ENCODE data around the gene TGFBR1.

The TGFBR1 gene

GRCh38 chr9:99183616-99184015 lies 78.7 kb downstream of the TGFBR1 start:
- Histone ChIP-seq H3K4me2 (ENCODE audit: low read length) (no peak overlapping the region), H4K20me1 (ENCODE audit: control insufficient read depth, insufficient read depth, low read depth, low read length) (no peaks in the 10 kb centered on the region), H3K9me3 (ENCODE audit: control insufficient read depth, insufficient read depth, low read length) (no peaks in the 10 kb centered on the region), H3K27me3 (ENCODE audit: control insufficient read depth, low read length) (no peaks in the 10 kb centered on the region), H3K4me3 (ENCODE audit: low read length) (no peak overlapping the region), H3K27ac (ENCODE audit: low read depth, low read length) (no peak overlapping the region), H3F3A (ENCODE audit: control insufficient read depth, insufficient read depth) (no peaks in the 10 kb centered on the region), H3K79me2 (ENCODE audit: control insufficient read depth, low read length) (no peaks in the 10 kb centered on the region), H3K36me3 (ENCODE audit: control insufficient read depth, low read length) (no peaks in the 10 kb centered on the region), H3K4me1 (ENCODE audit: control insufficient read depth, low read length) (peaks cover 58% of the 10 kb centered on the region), H3K9me2 (replicated peaks; ENCODE audit: control insufficient read depth, low read length) (no peaks in the 10 kb centered on the region)
- TF ChIP-seq EZH2phosphoT487 (IDR thresholded peaks at IDR 0.05; ENCODE audit: borderline replicate concordance, low read length) = no peak
- TF ChIP-seq, protein P1, sequence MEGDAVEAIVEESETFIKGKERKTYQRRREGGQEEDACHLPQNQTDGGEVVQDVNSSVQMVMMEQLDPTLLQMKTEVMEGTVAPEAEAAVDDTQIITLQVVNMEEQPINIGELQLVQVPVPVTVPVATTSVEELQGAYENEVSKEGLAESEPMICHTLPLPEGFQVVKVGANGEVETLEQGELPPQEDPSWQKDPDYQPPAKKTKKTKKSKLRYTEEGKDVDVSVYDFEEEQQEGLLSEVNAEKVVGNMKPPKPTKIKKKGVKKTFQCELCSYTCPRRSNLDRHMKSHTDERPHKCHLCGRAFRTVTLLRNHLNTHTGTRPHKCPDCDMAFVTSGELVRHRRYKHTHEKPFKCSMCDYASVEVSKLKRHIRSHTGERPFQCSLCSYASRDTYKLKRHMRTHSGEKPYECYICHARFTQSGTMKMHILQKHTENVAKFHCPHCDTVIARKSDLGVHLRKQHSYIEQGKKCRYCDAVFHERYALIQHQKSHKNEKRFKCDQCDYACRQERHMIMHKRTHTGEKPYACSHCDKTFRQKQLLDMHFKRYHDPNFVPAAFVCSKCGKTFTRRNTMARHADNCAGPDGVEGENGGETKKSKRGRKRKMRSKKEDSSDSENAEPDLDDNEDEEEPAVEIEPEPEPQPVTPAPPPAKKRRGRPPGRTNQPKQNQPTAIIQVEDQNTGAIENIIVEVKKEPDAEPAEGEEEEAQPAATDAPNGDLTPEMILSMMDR (IDR thresholded peaks at IDR 0.05; ENCODE audit: low read depth, low read length, poor library complexity, severe bottlenecking) = no peak

DNA sequence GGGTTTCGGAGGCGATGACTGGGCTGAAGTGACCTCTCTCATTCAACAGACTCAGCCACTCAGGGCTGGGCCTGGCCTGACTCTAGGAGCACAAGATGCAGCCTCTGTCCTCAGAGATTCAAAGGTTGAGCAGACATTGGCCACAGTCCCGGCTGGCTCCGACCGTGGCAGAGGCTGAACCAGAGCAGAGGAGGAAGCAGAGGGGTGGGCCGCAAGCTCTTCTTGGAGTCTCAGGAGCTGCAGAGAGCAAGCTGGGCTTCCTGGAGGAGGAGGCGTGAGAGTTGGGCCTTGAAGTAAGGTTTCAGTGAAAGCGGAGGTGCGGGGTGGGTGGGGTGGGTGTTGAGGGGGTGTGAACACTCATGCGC lies 79.2 kb downstream of the TGFBR1 start:
- TF ChIP-seq, protein P1 (IDR thresholded peaks at IDR 0.05; ENCODE audit: low read depth, low read length, poor library complexity, severe bottlenecking) = no peak
- TF ChIP-seq EZH2phosphoT487 (IDR thresholded peaks at IDR 0.05; ENCODE audit: borderline replicate concordance, low read length) = no peak
- Histone ChIP-seq H3K4me2 (ENCODE audit: low read length) (no peak overlapping the region), H3F3A (ENCODE audit: control insufficient read depth, insufficient read depth) (no peaks in the 10 kb centered on the region), H4K20me1 (ENCODE audit: control insufficient read depth, insufficient read depth, low read depth, low read length) (no peaks in the 10 kb centered on the region), H3K79me2 (ENCODE audit: control insufficient read depth, low read length) (no peaks in the 10 kb centered on the region), H3K4me1 (ENCODE audit: control insufficient read depth, low read length) (peaks cover 54% of the 10 kb centered on the region), H3K9me2 (replicated peaks; ENCODE audit: control insufficient read depth, low read length) (no peaks in the 10 kb centered on the region), H3K27ac (ENCODE audit: low read depth, low read length) (no peak overlapping the region), H3K4me3 (ENCODE audit: low read length) (no peak overlapping the region), H3K9me3 (ENCODE audit: control insufficient read depth, insufficient read depth, low read length) (no peaks in the 10 kb centered on the region), H3K27me3 (ENCODE audit: control insufficient read depth, low read length) (no peaks in the 10 kb centered on the region), H3K36me3 (ENCODE audit: control insufficient read depth, low read length) (no peaks in the 10 kb centered on the region)

DNA sequence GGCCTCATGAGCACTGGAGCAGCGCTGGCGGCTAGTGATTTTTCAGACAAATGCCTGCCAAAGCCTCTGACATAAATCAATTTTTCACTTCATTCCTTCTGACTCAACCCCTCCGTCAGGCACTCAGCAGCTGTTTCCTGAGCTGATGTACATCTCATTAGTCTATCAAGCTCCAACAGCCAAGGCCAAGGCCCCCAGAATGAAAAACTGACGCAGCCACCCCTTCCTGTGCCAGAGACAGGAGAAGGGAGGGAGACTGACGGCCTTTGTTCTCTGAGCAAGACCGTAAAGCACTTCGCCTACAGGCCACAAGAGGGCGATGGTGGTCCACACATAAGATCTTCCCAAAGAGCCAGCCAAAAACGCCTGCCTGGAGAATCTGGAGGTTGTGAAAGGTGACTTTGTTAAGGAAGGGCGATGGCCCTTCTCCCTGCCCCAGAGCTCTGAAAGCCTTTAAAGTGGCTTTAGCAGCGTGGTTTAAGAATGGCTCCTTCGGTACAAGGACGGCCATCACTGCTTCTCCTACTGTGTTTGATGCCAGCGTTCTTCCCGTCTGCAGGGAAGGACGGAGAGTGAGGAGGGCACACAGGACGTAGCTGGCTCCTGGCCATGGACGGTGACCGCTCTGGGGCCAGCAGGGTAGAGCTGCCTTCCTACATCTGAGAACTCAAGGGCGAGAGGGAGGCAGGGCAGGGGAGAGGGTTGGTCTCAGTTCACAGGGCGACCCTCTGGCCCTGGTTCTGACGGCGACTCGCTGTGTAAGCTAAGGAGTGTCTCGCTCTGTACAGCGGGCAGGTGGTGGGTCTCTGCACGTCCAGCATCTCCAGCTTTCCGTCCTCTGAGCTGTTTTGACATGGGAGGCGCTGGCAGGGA lies 79.8 kb downstream of the TGFBR1 start:
- Histone ChIP-seq H3K9me3 (ENCODE audit: control insufficient read depth, insufficient read depth, low read length) (no peaks in the 10 kb centered on the region), H3K4me1 (ENCODE audit: control insufficient read depth, low read length) (peaks cover 49% of the 10 kb centered on the region), H3K27me3 (ENCODE audit: control insufficient read depth, low read length) (no peaks in the 10 kb centered on the region), H3K4me2 (ENCODE audit: low read length) (peak overlapping the region; percentile 26; the same call in 1 of the 2 replicates), H3K27ac (ENCODE audit: low read depth, low read length) (no peak overlapping the region), H3F3A (ENCODE audit: control insufficient read depth, insufficient read depth) (no peaks in the 10 kb centered on the region), H3K4me3 (ENCODE audit: low read length) (no peak overlapping the region), H3K79me2 (ENCODE audit: control insufficient read depth, low read length) (no peaks in the 10 kb centered on the region), H3K9me2 (replicated peaks; ENCODE audit: control insufficient read depth, low read length) (no peaks in the 10 kb centered on the region), H3K36me3 (ENCODE audit: control insufficient read depth, low read length) (no peaks in the 10 kb centered on the region), H4K20me1 (ENCODE audit: control insufficient read depth, insufficient read depth, low read depth, low read length) (no peaks in the 10 kb centered on the region)
- TF ChIP-seq, protein P1 (IDR thresholded peaks at IDR 0.05; ENCODE audit: low read depth, low read length, poor library complexity, severe bottlenecking) = peak; percentile 89
- TF ChIP-seq EZH2phosphoT487 (IDR thresholded peaks at IDR 0.05; ENCODE audit: borderline replicate concordance, low read length) = no peak

Data from DOHH2 (cell line).